Right lobe of liver (tissue), 6 donors: Measurements from ENCODE around the gene BICC1. TPM values are rescaled to one million over a fixed set of nuclear protein-coding genes. Genes with fewer than 3 reads are reported as not detected.

Source experiments
- ATAC-seq, 4 donors: fragments of 200-7000 bp; cut with Tn5 transposase; one replicate each; pipeline ENCODE4 v1.9.1; 2020; ENCODE audit warnings: mild to moderate bottlenecking in 4 of 4, moderate library complexity in 4 of 4
- DNase-seq, 3 donors: peaks; one replicate each; pipeline ENCODE4 v3.0.0-alpha.2; 2020
- H3K27ac ChIP-seq, 3 donors: fragments of 200-600 bp; one replicate each; pipeline ENCODE4 v1.8.0; 2022
- H3K27me3 ChIP-seq, 2 donors: fragments of 200-600 bp; one replicate each; pipeline ENCODE4 v1.8.0; 2022
- H3K36me3 ChIP-seq, 4 donors: fragments of 200-600 bp; sonication (generic) in 1 of 4; one replicate each; pipeline versions ENCODE4 v1.5.1 to v1.8.0; 2017 to 2022; ENCODE audit warnings: control low read depth in 1 of 4
- H3K4me1 ChIP-seq, 4 donors: fragments of 200-600 bp; sonication (generic) in 1 of 4; one replicate each; pipeline versions ENCODE4 v1.5.1 to v1.8.0; 2017 to 2022; ENCODE audit warnings: control low read depth in 1 of 4
- H3K4me3 ChIP-seq, 3 donors: fragments of 200-600 bp; one replicate each; pipeline ENCODE4 v1.8.0; 2022
- H3K9me3 ChIP-seq, 4 donors: fragments of 200-600 bp; sonication (generic) in 1 of 4; one replicate each; pipeline versions ENCODE4 v1.5.1 to v1.8.0; 2017 to 2022; ENCODE audit warnings: control low read depth in 1 of 4
- CTCF ChIP-seq, 4 donors: fragments of 200-600 bp in 3 of 4; fragments of 450-650 bp in 1 of 4; IDR thresholded peaks; one replicate each; pipeline versions ENCODE4 v1.5.1 to v1.8.0; 2016 to 2022; ENCODE audit warnings: antibody characterized with exemption in 4 of 4, mild to moderate bottlenecking in 2 of 4
- POLR2A ChIP-seq: fragments of 450-650 bp; IDR thresholded peaks from one replicate; pipeline ENCODE4 v1.6.1; 2017; ENCODE audit warnings: antibody characterized with exemption, mild to moderate bottlenecking
- WGBS: methylation state at CpG from one replicate; pipeline ENCODE4 v1.1.6; 2018; ENCODE audit warnings: low coverage, low lambda C conversion rate; ENCODE audit not compliant: insufficient coverage; ENCODE audit errors: missing lambda C conversion rate; 5-methylcytosine and 5-hydroxymethylcytosine counted together
- intact Hi-C, 2 donors: fragments of 100-400 bp; cut with DNase I; formaldehyde crosslinking; loops; one replicate each; pipeline versions ENCODE4 v1.11.2 to v1.14.1; 2022
- total RNA-seq, 6 experiments: library from RNA; depleted of rRNA in 2 of 6; stranded (reverse); fragments of >200 nt in 2 of 6; fragmentation: NEBNext Ultra II Directional in 3 of 6; extraction: Animal tissue kit (Norgen Biotek cat#: 25700) in 3 of 6; gene quantifications; one replicate each; pipeline versions ENCODE4 v1.1.0 to v1.2.4, GENCODE V29; 2016 to 2023
- donor health status: DM: no; HTN: yes; CAD: no.
- donor health status: DM: no; HTN: no; CAD: no.
- donor health status: DM: no; HTN: no; CAD: no.
- donor health status: DM: no; HTN: yes; CAD: no.
- donor health status: DM: no; HTN: yes; CAD: no.

Gene BICC1
- total RNA-seq, 6 experiments from 2014 or later = 1.2 to 9.0 (median 2.3) TPM

GRCh38 chr10:58714409-58714808 lies 201.7 kb downstream of the BICC1 start:
- ATAC-seq = no peak
- no peaks in the 10 kb centered on the region for H3K4me1 ChIP-seq
- intact Hi-C loops = no loop called here
- no peaks in the 10 kb centered on the region for H3K27me3 ChIP-seq
- H3K36me3 ChIP-seq = no peaks in the 10 kb centered on the region
- no peak overlapping the region for H3K4me3 ChIP-seq
- 61% methylated on average over 2 of the region's 2 CpGs for WGBS
- H3K9me3 ChIP-seq = peaks cover 0 to 4% (median 0%) of the 10 kb centered on the region in 4 donors
- no peak for TF ChIP-seq CTCF (IDR thresholded peaks at IDR 0.05)
- TF ChIP-seq POLR2A = no peak
- H3K27ac ChIP-seq = no peak overlapping the region
- no peak for DNase-seq

GRCh38 chr10:58715061-58715460 lies 202.4 kb downstream of the BICC1 start:
- intact Hi-C loops = no loop called here
- DNase-seq = no peak
- no peak for TF ChIP-seq CTCF (IDR thresholded peaks at IDR 0.05)
- TF ChIP-seq POLR2A = no peak
- Histone ChIP-seq H3K9me3 (peaks cover 0 to 4% (median 0%) of the 10 kb centered on the region in 4 donors), H3K4me3 (no peak overlapping the region), H3K27me3 (no peaks in the 10 kb centered on the region), H3K36me3 (no peaks in the 10 kb centered on the region), H3K4me1 (peaks cover 0 to 5% (median 3%) of the 10 kb centered on the region in 4 donors), H3K27ac (no peak overlapping the region)
- 45% methylated on average over 2 of the region's 2 CpGs for WGBS
- no peak for ATAC-seq

GRCh38 chr10:58718596-58718995 lies 205.9 kb downstream of the BICC1 start:
- DNase-seq (no peak), ATAC-seq (no peak)
- no peak overlapping the region for H3K4me3 ChIP-seq
- intact Hi-C loops = no loop called here
- TF ChIP-seq POLR2A (no peak), CTCF (IDR thresholded peaks at IDR 0.05) (no peak)
- 51% methylated on average over 13 of the region's 13 CpGs for WGBS
- no peaks in the 10 kb centered on the region for H3K36me3 ChIP-seq
- H3K9me3 ChIP-seq = peaks cover 0 to 4% (median 0%) of the 10 kb centered on the region in 4 donors
- H3K4me1 ChIP-seq = peaks cover 0 to 6% (median 3%) of the 10 kb centered on the region in 4 donors
- H3K27me3 ChIP-seq = no peaks in the 10 kb centered on the region
- no peak overlapping the region for H3K27ac ChIP-seq

- intact Hi-C loops = no loop called here
- no peak for TF ChIP-seq POLR2A
- no peak for TF ChIP-seq CTCF (IDR thresholded peaks at IDR 0.05)
- WGBS = 81% methylated on average over 4 of the region's 4 CpGs
- DNase-seq = no peak
- no peak overlapping the region for H3K4me3 ChIP-seq
- peaks cover 0 to 6% (median 3%) of the 10 kb centered on the region in 4 donors for H3K4me1 ChIP-seq
- ATAC-seq = no peak
- no peaks in the 10 kb centered on the region for H3K27me3 ChIP-seq
- H3K9me3 ChIP-seq = peaks cover 0 to 4% (median 0%) of the 10 kb centered on the region in 4 donors
- no peak overlapping the region for H3K27ac ChIP-seq
- no peaks in the 10 kb centered on the region for H3K36me3 ChIP-seq
Observed at GRCh38 chr10:58721601-58722281, 209.1 kb downstream of the BICC1 start.
